H1 (cell line): ENCODE measurements around the gene MYOD1. TPM values are rescaled to one million over a fixed set of nuclear protein-coding genes. Genes with fewer than 3 reads are reported as not detected.

Experiments
- CTCF ChIA-PET: fragments of 300-600 bp; sonication (Branson Sonifier 250); formaldehyde crosslinking; loops from one replicate; lab custom pipeline; 2021; ENCODE audit not compliant: partially characterized antibody; lab: Charles Lee
- POLR2A ChIA-PET: fragments of 300-600 bp; sonication (Branson Sonifier 250); formaldehyde crosslinking; loops from one replicate; lab custom pipeline; 2021; ENCODE audit warnings: inconsistent platforms; ENCODE audit not compliant: partially characterized antibody; lab: Charles Lee
- DNase-seq, 2 experiments: peaks; one replicate each; pipeline versions ENCODE4 v3.0.0 to v3.0.0-alpha.2; 2010 to 2022; ENCODE audit warnings: low spot score in 2 of 2, low read depth in 1 of 2, mixed read lengths in 1 of 2
- FAIRE-seq: peaks from 2 replicates; lab custom pipeline; 2011; peaks lifted over from hg19 to GRCh38; lab: Jason Lieb, UNC
- H2AFZ ChIP-seq: 2 replicates; pipeline ENCODE4 v1.8.1; 2012; ENCODE audit warnings: low read length, inconsistent platforms
- H2AK5ac ChIP-seq: 2 replicates; pipeline ENCODE4 v1.6.1; 2013; ENCODE audit warnings: low read depth, low read length
- H2BK120ac ChIP-seq: replicated peaks from 2 replicates; pipeline ENCODE3; 2013; ENCODE audit warnings: low read depth, low read length, inconsistent platforms
- H2BK12ac ChIP-seq: 2 replicates; pipeline ENCODE4 v1.6.1; 2013; ENCODE audit warnings: low read depth, low read length
- H2BK15ac ChIP-seq: 2 replicates; pipeline ENCODE4 v1.6.1; 2013; ENCODE audit warnings: low read length
- H2BK20ac ChIP-seq: 2 replicates; pipeline ENCODE4 v1.6.1; 2013; ENCODE audit warnings: low read length
- H2BK5ac ChIP-seq: 2 replicates; pipeline ENCODE4 v1.6.1; 2013; ENCODE audit warnings: low read depth, low read length
- H3K14ac ChIP-seq: 2 replicates; pipeline ENCODE4 v1.6.1; 2013; ENCODE audit warnings: inconsistent platforms; ENCODE audit not compliant: insufficient read length
- H3K18ac ChIP-seq: 2 replicates; pipeline ENCODE4 v1.6.1; 2013; ENCODE audit warnings: low read length; ENCODE audit errors: extremely low read depth
- H3K23ac ChIP-seq: 2 replicates; pipeline ENCODE4 v1.6.1; 2013; ENCODE audit warnings: inconsistent platforms; ENCODE audit not compliant: insufficient read length
- H3K23me2 ChIP-seq: 2 replicates; pipeline ENCODE4 v1.6.1; 2013; ENCODE audit warnings: low read depth, low read length
- H3K27ac ChIP-seq: 2 replicates; pipeline ENCODE4 v1.6.1; 2011; ENCODE audit warnings: low read depth, low read length, inconsistent platforms
- H3K27me3 ChIP-seq, 4 experiments: replicated peaks in 1 of 4; 1 replicate in 1 of 4; 2 replicates in 3 of 4; pipeline versions ENCODE4 v1.6.1 to v1.8.1; 2011 to 2013; ENCODE audit warnings: low read length in 3 of 4, mild to moderate bottlenecking in 3 of 4, inconsistent platforms in 2 of 4, mixed read lengths in 2 of 4, moderate library complexity in 1 of 4; ENCODE audit not compliant: control insufficient read depth in 3 of 4, insufficient read depth in 3 of 4; ENCODE audit errors: extremely low read depth in 1 of 4
- H3K36me3 ChIP-seq, 4 experiments: 2 replicates each; pipeline versions ENCODE4 v1.6.1 to v1.8.1; 2011 to 2013; ENCODE audit warnings: mild to moderate bottlenecking in 4 of 4, low read length in 3 of 4, moderate library complexity in 2 of 4, control low read depth in 1 of 4, inconsistent platforms in 1 of 4; ENCODE audit not compliant: insufficient read depth in 4 of 4, control insufficient read depth in 2 of 4
- H3K4ac ChIP-seq: replicated peaks from 2 replicates; pipeline ENCODE3; 2013; ENCODE audit warnings: low read length, low read depth, mixed read lengths, inconsistent platforms; ENCODE audit not compliant: insufficient read length
- H3K4me1 ChIP-seq, 4 experiments: replicated peaks in 1 of 4; 1 replicate in 1 of 4; 2 replicates in 3 of 4; pipeline versions ENCODE4 v1.6.1 to v1.8.1; 2011 to 2013; ENCODE audit warnings: low read length in 3 of 4, inconsistent platforms in 2 of 4, mixed read lengths in 1 of 4; ENCODE audit not compliant: insufficient read depth in 4 of 4, control insufficient read depth in 3 of 4
- H3K4me2 ChIP-seq, 2 experiments: 2 replicates each; pipeline versions ENCODE4 v1.6.1 to v1.8.1; 2011 to 2013; ENCODE audit warnings: low read depth in 2 of 2, low read length in 2 of 2, control low read depth in 1 of 2, inconsistent platforms in 1 of 2, mild to moderate bottlenecking in 1 of 2; ENCODE audit not compliant: insufficient read depth in 1 of 2
- H3K4me3 ChIP-seq, 4 experiments: fragments of 200-600, 300-600 bp in 1 of 4; sonication (generic), shearing (Covaris generic), sonication (Bioruptor Twin) in 1 of 4; 2 replicates each; pipeline versions ENCODE4 v1.5.1 to v1.8.1; 2011 to 2016; ENCODE audit warnings: low read length in 4 of 4, low read depth in 3 of 4, control low read depth in 2 of 4, inconsistent platforms in 2 of 4, mild to moderate bottlenecking in 2 of 4, mixed read lengths in 1 of 4, moderate library complexity in 1 of 4; ENCODE audit not compliant: insufficient read depth in 2 of 4; ENCODE audit errors: extremely low read depth in 1 of 4
- H3K56ac ChIP-seq: replicated peaks from 2 replicates; pipeline ENCODE3; 2013; ENCODE audit warnings: low read depth, mild to moderate bottlenecking, mixed read lengths, low read length, inconsistent platforms; ENCODE audit not compliant: insufficient read length
- H3K79me1 ChIP-seq: 2 replicates; pipeline ENCODE4 v1.6.1; 2013; ENCODE audit warnings: low read depth, low read length, control low read depth
- H3K79me2 ChIP-seq, 2 experiments: 2 replicates each; pipeline versions ENCODE4 v1.6.1 to v1.8.1; 2012 to 2013; ENCODE audit warnings: low read length in 2 of 2, mild to moderate bottlenecking in 2 of 2, inconsistent platforms in 1 of 2; ENCODE audit not compliant: insufficient read depth in 2 of 2, control insufficient read depth in 1 of 2
- H3K9ac ChIP-seq, 4 experiments: replicated peaks in 1 of 4; 1 replicate in 1 of 4; 2 replicates in 3 of 4; pipeline versions ENCODE4 v1.6.1 to v1.8.1; 2011 to 2013; ENCODE audit warnings: low read depth in 3 of 4, low read length in 3 of 4, control low read depth in 2 of 4, mild to moderate bottlenecking in 2 of 4, moderate library complexity in 2 of 4, inconsistent platforms in 1 of 4; ENCODE audit errors: extremely low read depth in 1 of 4
- H3K9me3 ChIP-seq, 2 experiments: 2 replicates each; pipeline versions ENCODE4 v1.6.1 to v1.8.1; 2012 to 2013; ENCODE audit warnings: mild to moderate bottlenecking in 2 of 2, moderate library complexity in 2 of 2, control low read depth in 1 of 2, inconsistent platforms in 1 of 2, low read depth in 1 of 2, low read length in 1 of 2, mixed read lengths in 1 of 2; ENCODE audit not compliant: insufficient read depth in 2 of 2
- H4K20me1 ChIP-seq, 2 experiments: replicated peaks in 1 of 2; 2 replicates each; pipeline versions ENCODE3 to v1.8.1; 2011 to 2013; ENCODE audit warnings: inconsistent platforms in 2 of 2, low read length in 2 of 2, mild to moderate bottlenecking in 1 of 2; ENCODE audit not compliant: insufficient read depth in 2 of 2, control insufficient read depth in 1 of 2
- H4K5ac ChIP-seq: 2 replicates; pipeline ENCODE4 v1.6.1; 2013; ENCODE audit warnings: low read length, low read depth, mixed read lengths, inconsistent platforms; ENCODE audit not compliant: insufficient read length
- H4K8ac ChIP-seq: 2 replicates; pipeline ENCODE4 v1.8.0; 2013; ENCODE audit warnings: mild to moderate bottlenecking, moderate library complexity, low read length, inconsistent platforms; ENCODE audit not compliant: insufficient read depth; ENCODE audit errors: extremely low read depth
- H4K91ac ChIP-seq: replicated peaks from 2 replicates; pipeline ENCODE3; 2013; ENCODE audit warnings: low read length, mixed read lengths, inconsistent platforms; ENCODE audit not compliant: insufficient read length
- CHD2 ChIP-seq: IDR thresholded peaks from 2 replicates; pipeline ENCODE4 v1.6.1; 2012; ENCODE audit warnings: low read length, improper control_type of control experiment
- EP300 ChIP-seq, 2 experiments: IDR thresholded peaks; 1 replicate in 1 of 2; 2 replicates in 1 of 2; pipeline ENCODE4 v1.6.1; 2011 to 2012; ENCODE audit warnings: low read depth in 2 of 2, low read length in 2 of 2, mild to moderate bottlenecking in 2 of 2, borderline replicate concordance in 1 of 2, inconsistent platforms in 1 of 2, moderate library complexity in 1 of 2
- FOSL1 ChIP-seq: IDR thresholded peaks from 2 replicates; pipeline ENCODE4 v1.6.1; 2011; ENCODE audit warnings: mild to moderate bottlenecking, low read depth, low read length, moderate library complexity; ENCODE audit not compliant: insufficient read depth
- GABPA ChIP-seq: IDR thresholded peaks from 2 replicates; pipeline ENCODE4 v1.6.1; 2011; ENCODE audit warnings: mild to moderate bottlenecking, low read length, moderate library complexity, borderline replicate concordance; ENCODE audit not compliant: insufficient read depth
- JUN ChIP-seq: IDR thresholded peaks from 2 replicates; pipeline ENCODE4 v1.6.1; 2011; ENCODE audit warnings: low read depth, mild to moderate bottlenecking, improper control_type of control experiment, low read length
- KDM1A ChIP-seq: fragments of 200-600, 300-600 bp; sonication (generic); IDR thresholded peaks from 2 replicates; pipeline ENCODE4 v1.7.1; 2016; ENCODE audit warnings: mild to moderate bottlenecking, low read length, borderline replicate concordance
- KDM4A ChIP-seq: IDR thresholded peaks from one replicate; pipeline ENCODE4 v1.7.1; 2012; ENCODE audit warnings: low read depth, mild to moderate bottlenecking, moderate library complexity, low read length, inconsistent platforms; ENCODE audit not compliant: severe bottlenecking
- NANOG ChIP-seq: IDR thresholded peaks from 2 replicates; pipeline ENCODE4 v1.6.1; 2011; ENCODE audit warnings: low read length, low read depth, mild to moderate bottlenecking, inconsistent platforms; ENCODE audit not compliant: insufficient read depth, poor library complexity, severe bottlenecking
- PHF8 ChIP-seq: fragments of 200-600 bp; sonication (generic); conservative IDR thresholded peaks from 2 replicates; pipeline ENCODE4 v1.7.1; 2012; ENCODE audit warnings: low read depth, mild to moderate bottlenecking, inconsistent platforms, low read length, moderate library complexity
- POLR2AphosphoS5 ChIP-seq: IDR thresholded peaks from 2 replicates; pipeline ENCODE4 v1.6.1; 2011; ENCODE audit warnings: low read depth, low read length
- RAD21 ChIP-seq, 2 experiments: IDR thresholded peaks in 1 of 2; conservative IDR thresholded peaks in 1 of 2; 2 replicates each; pipeline ENCODE4 v1.6.1; 2011; ENCODE audit warnings: low read depth in 2 of 2, low read length in 2 of 2, improper control_type of control experiment in 1 of 2, inconsistent platforms in 1 of 2, mild to moderate bottlenecking in 1 of 2, moderate library complexity in 1 of 2
- TEAD4 ChIP-seq: IDR thresholded peaks from 2 replicates; pipeline ENCODE4 v1.6.1; 2012; ENCODE audit warnings: low read depth, low read length, inconsistent platforms, mixed read lengths
- WGBS, 2 experiments: shearing (Covaris generic) in 1 of 2; methylation state at CpG; one replicate each; pipeline versions ENCODE4 v1.1.6 to v1.1.7; 2013 to 2015; ENCODE audit warnings: low lambda C conversion rate in 2 of 2, mixed read lengths in 2 of 2, inconsistent platforms in 1 of 2, low coverage in 1 of 2, missing lambda C conversion rate in 1 of 2; ENCODE audit not compliant: insufficient replicate concordance in 2 of 2, insufficient coverage in 1 of 2, insufficient read length in 1 of 2; ENCODE audit errors: extremely low coverage in 1 of 2, missing lambda C conversion rate in 1 of 2; 5-methylcytosine and 5-hydroxymethylcytosine counted together
- polyA plus RNA-seq, 7 experiments: library from polyadenylated mRNA; depleted of rRNA in 3 of 7; stranded (reverse) in 5 of 7; unstranded in 2 of 7; fragments of >200 nt in 5 of 7; fragments of 200-250 nt in 2 of 7; gene quantifications; 1 replicate in 5 of 7; 2 replicates in 1 of 7; 4 replicates in 1 of 7; pipeline versions ENCODE4 v1.2.1 to v1.2.3, GENCODE V29; 2011 to 2013; ENCODE audit warnings: missing spikeins in 2 of 7, mixed read lengths in 2 of 7
- total RNA-seq: library from RNA; stranded (reverse); fragmentation: NEBNext Ultra II Directional; extraction: Animal tissue kit (Norgen Biotek cat#: 25700); gene quantifications from 2 replicates; pipeline ENCODE4 v1.2.1, GENCODE V29; 2021

The MYOD1 gene
- total and polyA plus RNA-seq, 2 of the 8 experiments (the other 6 are each of a cell fraction or from before 2014, with no cell fraction given): not detected

DNA sequence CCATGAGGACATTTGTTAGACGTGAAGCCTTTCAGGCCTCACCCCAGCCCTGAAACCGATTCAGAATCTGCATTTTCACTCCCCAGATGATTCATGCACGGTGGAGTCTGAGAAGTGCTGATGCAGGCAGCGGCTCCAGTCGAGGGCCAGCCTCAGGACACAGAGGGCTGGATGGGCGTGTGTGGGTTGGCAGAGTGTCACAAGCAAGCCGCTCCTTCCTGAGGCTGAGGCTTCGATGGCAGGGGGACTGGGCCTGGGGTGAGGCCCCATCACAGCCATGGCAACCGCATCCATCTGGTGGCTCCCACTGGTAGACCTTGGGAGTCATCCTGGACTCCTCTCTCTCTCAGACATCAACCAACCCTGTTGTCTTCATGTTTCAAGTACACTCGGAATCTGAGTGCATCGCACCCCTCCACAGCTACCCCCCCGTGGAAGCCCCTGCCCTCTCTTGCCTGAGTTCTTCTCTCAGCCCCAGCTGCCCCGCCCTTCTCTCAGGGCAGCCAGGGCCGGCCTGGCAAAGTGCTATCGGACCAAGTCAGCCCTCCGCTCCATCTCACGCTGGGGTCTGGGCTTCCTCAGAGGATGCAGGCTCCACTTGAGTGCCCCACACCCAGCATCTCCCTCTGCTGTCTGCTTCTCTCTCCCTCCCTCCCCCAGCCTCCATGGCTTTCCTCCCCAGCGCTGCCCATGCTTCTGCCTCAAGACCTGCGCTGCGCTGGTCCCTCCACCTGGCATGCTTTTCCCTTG is 25.8 kb downstream of the MYOD1 start:
- Histone ChIP-seq H3K79me1 (no peaks in the 10 kb centered on the region), H2BK5ac (no peak overlapping the region; the same call in 1 of the 2 replicates), H3K36me3 (no peaks in the 10 kb centered on the region), H4K20me1 (no peaks in the 10 kb centered on the region), H3K18ac (no peak overlapping the region), H2BK20ac (no peak overlapping the region), H4K8ac (no peak overlapping the region), H3K4me2 (no peak overlapping the region), H2BK120ac (no peak overlapping the region), H3K27ac (no peak overlapping the region), H2AFZ (no peak overlapping the region), H2BK15ac (no peak overlapping the region), H3K79me2 (no peaks in the 10 kb centered on the region), H3K4me1 (no peaks in the 10 kb centered on the region), H3K4me3 (no peak overlapping the region), H3K9me3 (no peaks in the 10 kb centered on the region), H3K23me2 (no peaks in the 10 kb centered on the region), H3K4ac (no peak overlapping the region), H4K91ac (no peak overlapping the region), H3K23ac (no peak overlapping the region), H3K27me3 (no peaks in the 10 kb centered on the region; a peak in 1 of 7 replicates), H2AK5ac (no peak overlapping the region), H4K5ac (no peak overlapping the region), H2BK12ac (no peak overlapping the region), H3K56ac (no peak overlapping the region), H3K9ac (no peak overlapping the region), H3K14ac (no peak overlapping the region)
- FAIRE-seq (no peak), DNase-seq (no peak)
- POLR2A ChIA-PET: no interaction called here
- 88% methylated on average over 19 of the region's 20 CpGs; no CpG with 5 or more reads in 1 of the 2 experiments for WGBS, 2 experiments
- CTCF ChIA-PET: interaction anchor here (0.5 to 16.5 kb wide), 12 partner anchors 12 to 234 kb away, joined by 3 to 290 read pairs (median 5); partner anchors contain the start of genes KCNC1 and MYOD1
- TF ChIP-seq NANOG (no peak), PHF8 (no peak), EP300 (IDR thresholded peaks at IDR 0.05; ENCODE audit: borderline replicate concordance in 1 of 2, low read depth in 2 of 2, low read length in 2 of 2) (no peak), RAD21 (IDR thresholded peaks at IDR 0.05 in 1 of 2, conservative IDR thresholded peaks at IDR 0.05 in 1 of 2; ENCODE audit: low read depth in 2 of 2, low read length in 2 of 2) (no peak), POLR2AphosphoS5 (no peak), FOSL1 (no peak), TEAD4 (no peak), JUN (no peak), GABPA (no peak), KDM1A (no peak), KDM4A (no peak), CHD2 (no peak)
